ENCODE measurements around the gene CTNNA3.
"Not testable (repeated sequence)": the region's sequence is repeated elsewhere in the genome, so short reads cannot be mapped to it uniquely, and the experiment has no call there.

The CTNNA3 gene

DNA sequence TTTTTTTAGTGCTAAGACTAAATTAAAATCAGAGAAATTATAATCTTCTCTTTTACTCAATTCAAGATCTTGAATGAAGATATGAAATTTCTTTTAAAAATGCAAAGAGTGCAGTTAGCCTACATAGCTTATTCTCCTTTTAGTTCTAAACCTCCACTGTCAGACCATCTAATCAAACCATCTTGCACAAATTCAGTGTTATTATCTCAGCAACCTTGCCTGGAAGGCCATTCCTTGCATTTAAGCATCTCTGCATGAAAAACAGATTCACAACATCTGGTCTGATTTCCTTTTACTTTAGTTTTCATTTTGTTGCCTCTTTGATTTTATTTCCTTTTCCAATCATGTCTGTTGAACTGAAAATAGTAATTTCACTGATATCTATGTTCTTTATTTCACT, 1297.3 kb downstream of the CTNNA3 start:
- DNase-seq (ENCODE audit: low spot score), result no peak

DNA sequence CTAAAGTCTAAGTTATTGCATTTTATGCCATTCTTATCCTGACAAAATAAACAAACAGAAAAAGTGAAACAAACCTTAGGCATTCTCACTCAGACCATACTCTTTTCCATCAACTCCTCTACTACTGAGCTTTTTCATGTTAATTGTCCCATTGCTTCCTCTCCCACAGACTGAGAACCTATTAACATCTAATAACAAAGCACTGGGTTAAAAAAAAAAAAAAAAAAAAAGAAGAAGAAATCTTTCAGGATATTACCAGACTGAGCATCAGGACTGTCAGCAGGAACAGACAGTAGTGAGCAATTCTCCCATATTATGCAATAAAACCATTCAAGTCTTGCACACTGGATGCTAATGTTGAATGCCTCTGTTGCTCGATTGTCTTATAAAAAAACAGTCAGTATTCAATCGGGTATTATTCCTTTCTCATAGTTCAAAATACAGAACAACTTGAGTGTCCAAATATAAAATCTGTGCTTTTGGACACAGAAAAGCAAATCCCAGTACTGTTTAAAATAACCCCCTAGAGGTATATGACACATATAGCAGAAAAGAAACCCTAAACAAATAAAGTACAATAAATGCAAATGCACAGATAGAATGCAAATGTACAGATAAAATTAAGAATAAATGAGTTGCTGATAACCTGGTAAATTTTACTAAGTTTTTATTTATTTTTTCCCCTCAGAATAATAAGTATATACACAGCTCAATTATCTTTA, 1301.5 kb downstream of the CTNNA3 start:
- DNase-seq (ENCODE audit: low spot score), result no peak

DNA sequence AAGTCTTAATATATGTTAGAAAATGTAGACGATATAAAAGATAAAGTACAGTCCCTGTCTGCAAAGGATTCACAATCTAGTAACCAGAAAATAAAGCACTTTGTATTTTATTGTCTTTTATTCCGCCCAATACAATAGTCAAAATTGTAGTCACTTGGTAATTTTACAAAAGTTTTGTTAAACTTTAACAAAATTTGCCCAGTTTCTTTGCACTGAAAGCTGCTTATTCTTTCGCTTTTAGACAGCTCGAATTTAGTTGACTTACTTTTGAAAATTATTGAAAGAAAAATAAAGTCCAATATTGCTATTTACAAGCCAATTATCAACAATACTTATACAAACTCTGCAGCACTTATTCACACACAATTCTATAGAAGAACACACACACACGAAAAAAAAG, 1305.1 kb downstream of the CTNNA3 start:
- no peak for DNase-seq (ENCODE audit: low spot score)

DNA sequence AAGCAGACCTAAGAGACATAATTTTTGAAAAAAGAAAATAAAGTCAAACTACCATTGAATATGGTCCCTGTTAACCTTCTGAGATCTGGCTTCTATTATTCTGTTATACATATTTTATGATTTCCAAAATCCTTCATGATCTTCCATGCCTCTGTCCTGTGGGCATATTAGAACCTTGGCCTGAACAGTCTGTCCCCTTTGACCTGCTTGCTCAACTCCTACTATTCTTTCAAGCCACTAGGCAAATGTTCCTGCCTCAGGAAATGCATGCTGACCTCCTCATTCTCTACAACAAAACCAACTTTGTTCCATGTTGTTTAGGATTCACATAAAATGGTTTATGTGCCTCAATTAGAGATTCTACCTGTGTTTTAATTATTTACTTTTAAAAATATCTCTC, 1315.0 kb downstream of the CTNNA3 start:
- DNase-seq (ENCODE audit: low spot score), result no peak

DNA sequence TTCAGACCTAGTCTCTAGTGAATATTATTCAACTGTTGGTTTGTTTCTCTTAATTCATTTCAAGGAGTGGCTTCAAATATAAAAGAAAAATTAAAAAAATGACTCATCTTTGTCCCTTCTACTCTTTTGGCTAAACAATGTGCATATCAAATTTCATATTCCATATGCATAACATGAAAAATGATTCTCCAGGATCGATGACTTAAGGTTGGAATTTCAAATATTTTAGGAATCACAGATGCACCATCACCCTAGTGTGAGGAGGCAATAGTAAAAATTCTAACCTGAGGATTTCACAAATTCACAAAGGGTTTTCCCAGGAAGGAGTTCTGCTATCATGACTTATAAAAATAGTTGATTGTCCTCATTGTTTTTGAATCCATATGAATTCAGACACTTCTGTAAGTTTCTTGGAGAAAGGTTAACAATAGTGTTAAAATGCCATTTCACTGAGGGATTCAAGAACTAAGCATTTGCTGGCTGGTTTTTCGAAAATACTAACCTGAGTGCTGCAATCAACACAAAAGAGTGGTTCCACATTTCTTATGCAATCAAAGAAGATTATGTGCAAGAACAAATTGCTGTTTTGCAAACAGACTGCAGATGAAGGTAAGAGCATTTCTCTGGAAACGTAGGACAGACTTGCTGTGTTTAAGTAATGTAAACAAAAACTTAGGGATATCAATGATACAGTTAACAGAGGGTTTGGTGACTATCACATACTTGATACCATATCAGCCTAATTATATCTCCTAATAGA, 1317.7 kb downstream of the CTNNA3 start:
- DNase-seq (ENCODE audit: low spot score), result no peak

DNA sequence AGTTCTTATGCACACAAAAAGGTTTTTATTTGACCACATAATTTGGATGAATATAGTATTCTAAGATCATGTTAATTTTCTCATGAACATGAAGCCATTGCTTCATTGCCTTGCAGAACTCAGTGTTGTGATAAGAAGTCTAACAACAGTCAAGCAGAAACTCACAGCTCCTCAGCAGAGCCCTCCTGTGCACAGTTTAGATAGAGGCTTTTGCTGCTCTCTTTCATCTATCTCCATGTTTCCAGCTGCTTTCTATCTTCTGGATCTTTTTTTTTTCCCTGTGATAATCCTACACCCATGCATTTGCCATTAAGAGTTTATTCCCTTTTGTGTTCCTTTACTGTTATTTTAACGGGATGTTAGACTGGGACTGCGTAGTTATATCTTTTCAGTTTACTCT, 1327.8 kb downstream of the CTNNA3 start:
- DNase-seq (ENCODE audit: low spot score), result no peak

DNA sequence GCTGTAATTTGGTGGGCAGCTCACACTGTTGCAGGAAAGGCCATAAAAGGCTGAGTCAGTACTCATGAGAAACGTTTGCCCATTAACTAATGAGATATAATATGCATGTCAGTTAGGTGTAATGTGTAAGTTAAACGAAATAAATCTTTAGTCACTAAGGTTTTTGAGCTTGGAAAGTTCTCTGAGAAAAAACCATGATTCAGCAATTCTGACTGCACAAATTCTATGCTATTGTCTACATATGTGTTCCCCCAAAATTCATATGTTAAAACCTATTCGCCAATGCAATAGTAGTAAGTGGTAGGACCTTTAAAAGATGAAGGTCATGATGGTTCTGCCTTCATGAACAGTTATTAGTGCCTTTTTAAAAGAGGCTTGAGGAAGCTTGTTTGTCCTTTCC, 1329.8 kb downstream of the CTNNA3 start:
- no peak for DNase-seq (ENCODE audit: low spot score)

DNA sequence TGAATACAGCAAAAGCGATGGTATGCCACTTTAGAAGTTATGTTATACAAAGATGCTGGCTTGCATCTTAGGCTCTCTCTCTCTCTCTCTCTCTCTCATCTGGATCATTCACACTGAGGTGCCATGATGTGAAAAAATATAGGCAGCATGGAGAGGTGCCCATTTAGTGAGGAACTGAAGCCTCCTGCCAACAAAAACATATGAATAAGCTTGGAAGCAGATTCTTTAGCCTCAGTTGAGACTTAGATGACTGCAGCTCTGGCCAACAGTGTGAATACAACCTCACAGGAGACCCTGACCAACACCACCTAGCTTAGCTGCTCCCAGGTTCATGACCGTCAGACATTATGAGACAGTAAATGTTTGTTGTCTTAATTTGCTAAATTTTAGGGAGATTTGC, 1330.3 kb downstream of the CTNNA3 start:
- DNase-seq (ENCODE audit: low spot score), result no peak

DNA sequence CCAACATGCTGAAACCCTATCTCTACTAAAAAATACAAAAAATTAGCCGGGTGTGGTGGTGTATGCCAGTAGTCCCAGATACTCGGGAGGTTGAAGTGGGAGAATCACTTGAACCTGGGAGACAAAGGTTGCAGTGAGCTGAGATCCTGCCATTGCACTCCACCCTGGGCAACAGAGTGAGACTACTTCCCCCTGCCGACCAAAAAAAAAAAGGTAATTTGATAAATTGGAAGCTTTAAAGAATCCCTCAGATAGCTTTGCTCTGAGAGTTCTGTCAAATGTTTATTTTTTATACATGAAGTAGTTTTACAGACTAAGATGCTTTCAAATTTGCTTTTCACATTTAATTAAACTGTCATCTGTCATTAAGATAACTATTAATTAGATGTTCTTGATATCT, 1333.5 kb downstream of the CTNNA3 start:
- no peak for DNase-seq (ENCODE audit: low spot score)

DNA sequence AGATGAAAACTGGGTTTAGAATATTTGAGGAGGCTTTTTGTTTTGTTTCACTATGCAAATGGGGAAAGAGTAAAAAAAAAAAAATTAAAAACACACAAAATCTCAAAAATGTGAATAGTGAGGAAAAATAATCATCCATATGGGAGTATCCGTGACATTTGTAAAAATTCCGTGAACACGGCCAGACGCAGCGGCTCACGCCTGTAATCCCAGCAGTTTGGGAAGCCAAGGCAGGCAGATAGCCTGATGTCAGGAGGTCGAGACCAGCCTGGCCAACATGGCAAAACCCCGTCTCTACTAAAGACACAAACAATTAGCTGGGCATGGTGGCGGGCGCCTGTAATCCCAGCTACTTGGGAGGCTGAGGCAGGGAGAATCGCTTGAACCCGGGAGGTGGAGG, 1342.2 kb downstream of the CTNNA3 start:
- not testable (repeated sequence) for DNase-seq (ENCODE audit: low spot score)

DNA sequence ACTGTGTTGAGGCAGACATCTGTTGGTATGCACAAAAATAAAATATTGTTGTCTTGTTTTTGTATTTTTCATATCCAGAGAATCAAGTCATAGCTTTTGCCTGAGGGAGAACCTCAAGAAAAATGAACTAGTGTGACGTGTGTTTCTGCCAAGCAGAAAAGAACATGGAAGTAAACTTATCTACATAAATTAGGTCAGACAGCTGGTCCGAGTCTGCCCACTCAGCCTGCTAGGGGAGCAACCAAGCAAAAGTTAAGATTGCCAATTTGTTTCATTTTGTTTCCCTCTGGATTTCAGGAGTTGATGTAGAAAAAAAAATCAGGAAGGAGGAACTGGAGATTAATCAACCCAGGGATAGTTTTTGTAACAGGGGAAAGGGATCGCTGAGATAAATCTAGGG, 1342.6 kb downstream of the CTNNA3 start:
- no peak for DNase-seq (ENCODE audit: low spot score)

DNA sequence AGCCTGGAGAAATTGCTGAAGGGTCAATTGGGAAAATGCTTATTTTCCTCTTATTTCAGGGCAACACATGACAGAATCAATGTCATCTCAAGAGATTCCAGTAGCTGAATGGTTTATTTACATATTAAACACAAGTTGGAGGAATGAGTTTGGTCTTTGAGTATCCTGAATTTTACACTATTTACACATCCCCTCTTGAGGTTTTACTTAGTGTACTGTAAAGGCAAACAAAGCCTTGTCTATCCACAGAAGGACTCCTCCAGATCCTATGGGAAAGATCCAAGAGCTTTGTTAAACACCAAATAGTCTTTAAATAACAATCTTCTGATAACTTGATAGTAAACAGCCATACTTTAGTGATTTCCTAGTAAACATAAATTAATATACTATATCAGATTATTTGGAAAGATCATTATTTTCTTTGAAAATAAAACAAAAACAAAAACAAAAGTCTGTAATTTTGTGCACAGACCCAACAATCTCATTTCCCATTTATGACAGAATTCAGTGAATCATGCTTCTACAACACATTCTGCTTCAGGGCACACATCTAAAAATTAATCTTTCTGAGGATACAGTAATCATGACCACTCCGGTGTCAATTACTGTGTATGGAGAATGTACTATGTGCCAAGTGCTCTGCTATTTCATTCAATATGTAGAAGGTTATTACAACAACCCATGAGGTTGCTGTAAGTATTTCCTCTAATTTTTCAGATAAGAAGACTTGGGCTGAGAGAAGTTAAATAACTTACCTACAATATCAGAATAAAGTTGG, 1345.2 kb downstream of the CTNNA3 start:
- DNase-seq (ENCODE audit: low spot score), result no peak

DNA sequence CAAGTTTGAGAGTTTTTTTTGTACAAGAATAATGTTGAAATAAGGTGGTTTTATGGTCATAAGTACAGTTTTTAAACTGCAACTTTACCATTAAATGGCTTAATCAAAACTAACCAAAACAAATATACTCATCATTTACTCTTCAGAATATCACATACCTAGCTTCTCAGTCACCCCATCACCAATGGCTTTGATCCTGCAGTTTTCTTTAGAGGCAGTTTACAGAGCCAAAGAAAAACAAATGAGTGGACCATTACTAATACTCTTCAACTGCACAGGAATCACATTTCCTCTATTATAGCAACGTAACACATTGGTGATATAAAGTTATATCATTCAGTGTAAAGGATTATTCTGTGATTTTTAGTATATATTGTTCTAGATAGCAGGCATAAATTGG, 1346.3 kb downstream of the CTNNA3 start:
- no peak for DNase-seq (ENCODE audit: low spot score)

DNA sequence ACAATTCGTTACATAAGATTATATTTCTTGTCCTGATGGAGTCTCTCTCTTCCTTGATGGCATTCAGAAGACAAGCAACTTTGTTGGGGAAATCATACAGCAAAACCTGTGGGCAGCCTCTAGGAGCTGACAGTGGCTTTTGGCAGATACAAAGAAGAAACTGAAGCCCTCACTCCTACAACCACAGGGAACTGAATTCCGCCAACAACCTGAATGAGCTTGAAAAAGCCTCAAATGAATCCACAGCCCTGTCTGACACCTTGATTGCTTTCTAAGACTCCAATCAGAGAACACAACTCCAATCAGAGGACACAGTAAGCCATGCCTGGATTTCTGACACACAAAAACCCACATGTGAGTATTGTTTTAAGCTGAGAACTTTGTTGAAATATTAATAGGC, 1346.9 kb downstream of the CTNNA3 start:
- DNase-seq (ENCODE audit: low spot score), result no peak

DNA sequence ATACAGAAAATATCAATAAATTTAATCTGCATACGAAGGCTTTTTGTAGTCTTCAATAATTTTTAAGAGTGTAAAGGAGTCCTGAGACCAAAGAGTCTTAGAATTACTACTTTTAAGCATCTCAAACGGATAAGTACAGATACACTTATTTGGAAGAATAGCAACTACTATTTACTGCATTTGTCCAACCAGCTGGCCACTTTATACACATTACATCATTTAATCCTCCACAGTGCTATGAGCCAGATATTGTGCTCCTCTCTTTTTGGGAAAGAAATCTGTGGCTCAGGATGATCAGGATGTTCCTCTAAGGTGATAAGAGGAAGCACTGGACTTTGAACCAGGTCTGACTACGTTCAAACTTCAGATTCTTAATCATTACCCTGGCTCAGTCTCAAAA, 1358.8 kb downstream of the CTNNA3 start:
- no peak for DNase-seq (ENCODE audit: low spot score)

DNA sequence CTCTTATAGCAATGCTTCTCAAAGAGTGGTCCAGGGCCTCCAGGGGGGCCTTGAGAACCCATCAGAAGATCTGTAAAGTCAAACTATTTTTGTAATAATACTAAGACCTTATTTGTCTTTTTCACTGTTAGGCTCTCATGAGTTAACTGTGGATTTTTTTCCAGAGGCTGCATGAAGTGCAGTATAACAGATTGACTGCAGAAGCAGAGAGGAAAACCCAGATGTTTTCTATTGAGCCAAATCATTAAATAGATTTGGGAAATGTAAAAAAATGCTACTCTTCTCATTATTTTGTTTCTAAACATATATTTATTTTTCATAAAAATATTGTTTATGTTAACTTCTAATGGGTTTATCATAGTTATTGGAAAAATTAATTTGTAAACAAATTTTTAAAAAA, 1359.2 kb downstream of the CTNNA3 start:
- DNase-seq (ENCODE audit: low spot score), result no peak

DNA sequence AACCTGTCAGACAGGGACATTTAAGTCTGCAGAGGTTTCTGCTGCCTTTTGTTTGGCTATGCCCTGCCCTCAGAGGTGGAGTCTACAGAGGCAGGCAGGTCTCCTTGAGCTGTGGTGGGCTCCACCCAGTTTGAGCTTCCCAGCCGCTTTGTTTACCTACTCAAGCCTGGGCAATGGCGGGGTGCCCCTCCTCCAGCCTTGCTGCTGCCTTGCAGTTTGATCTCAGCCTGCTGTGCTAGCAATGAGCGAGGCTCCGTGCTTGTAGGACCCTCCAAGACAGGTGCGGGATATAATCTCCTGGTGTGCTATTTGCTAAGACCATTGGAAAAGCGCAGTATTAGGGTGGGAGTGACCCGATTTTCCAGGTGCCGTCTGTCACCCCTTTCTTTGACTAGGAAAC, 1360.2 kb downstream of the CTNNA3 start:
- not testable (repeated sequence) for DNase-seq (ENCODE audit: low spot score)

DNA sequence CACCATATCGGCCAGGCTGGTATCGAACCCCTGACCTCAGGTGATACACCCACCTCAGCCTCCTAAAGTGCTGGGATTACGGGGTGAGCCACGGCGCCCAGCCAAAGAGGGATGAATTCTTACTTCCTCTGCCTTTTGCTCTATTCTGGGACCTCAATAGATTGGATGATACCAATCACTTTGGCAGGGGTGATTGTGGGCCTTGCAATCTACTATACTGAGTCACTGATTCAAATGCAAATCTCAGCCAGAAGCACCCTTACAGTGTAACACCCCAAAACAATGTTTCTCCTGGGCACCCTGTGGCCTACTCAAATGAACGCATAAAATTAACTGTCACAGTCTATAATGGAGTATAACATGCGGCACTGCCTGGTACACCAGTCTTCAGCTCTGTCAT, 1366.8 kb downstream of the CTNNA3 start:
- no peak for DNase-seq (ENCODE audit: low spot score)

DNA sequence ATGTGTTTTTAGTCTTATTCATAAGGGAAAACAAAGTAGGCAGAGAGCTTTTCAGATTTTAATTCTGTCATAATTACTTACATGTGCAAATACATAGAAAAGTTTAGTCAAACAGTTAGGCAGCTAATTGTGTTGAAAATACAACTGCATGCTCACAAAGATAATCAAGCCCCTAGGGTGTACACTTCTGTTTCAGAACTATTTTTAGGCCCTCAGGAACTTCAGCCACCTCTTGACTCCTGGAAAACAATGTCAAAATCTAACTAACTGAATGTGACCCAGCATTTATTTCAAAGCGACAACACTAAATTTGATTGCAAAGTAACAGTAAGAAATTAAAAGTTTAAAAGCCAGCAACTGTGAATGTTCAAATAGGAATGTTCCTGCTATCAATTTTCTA, 1369.1 kb downstream of the CTNNA3 start:
- no peak for DNase-seq (ENCODE audit: low spot score)

DNA sequence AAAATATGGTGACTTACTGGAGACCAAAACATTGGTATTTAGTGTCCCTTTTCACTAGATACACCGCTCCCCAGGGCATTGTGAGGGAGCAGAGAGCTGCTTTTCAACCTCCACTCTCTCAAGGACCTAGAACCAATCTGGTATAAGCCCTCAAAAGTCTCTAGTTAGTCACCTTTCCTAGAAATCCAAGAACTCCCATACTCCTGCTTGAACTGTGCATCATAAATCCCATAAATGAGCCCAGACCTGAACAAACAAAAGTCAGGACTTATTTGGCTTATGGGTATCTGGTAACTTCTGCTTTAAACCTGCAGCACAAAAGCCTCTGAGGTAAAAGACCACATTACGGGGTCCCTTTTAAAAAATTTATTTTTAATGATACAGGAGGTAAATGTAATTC, 1373.2 kb downstream of the CTNNA3 start:
- DNase-seq (ENCODE audit: low spot score), result no peak

DNA sequence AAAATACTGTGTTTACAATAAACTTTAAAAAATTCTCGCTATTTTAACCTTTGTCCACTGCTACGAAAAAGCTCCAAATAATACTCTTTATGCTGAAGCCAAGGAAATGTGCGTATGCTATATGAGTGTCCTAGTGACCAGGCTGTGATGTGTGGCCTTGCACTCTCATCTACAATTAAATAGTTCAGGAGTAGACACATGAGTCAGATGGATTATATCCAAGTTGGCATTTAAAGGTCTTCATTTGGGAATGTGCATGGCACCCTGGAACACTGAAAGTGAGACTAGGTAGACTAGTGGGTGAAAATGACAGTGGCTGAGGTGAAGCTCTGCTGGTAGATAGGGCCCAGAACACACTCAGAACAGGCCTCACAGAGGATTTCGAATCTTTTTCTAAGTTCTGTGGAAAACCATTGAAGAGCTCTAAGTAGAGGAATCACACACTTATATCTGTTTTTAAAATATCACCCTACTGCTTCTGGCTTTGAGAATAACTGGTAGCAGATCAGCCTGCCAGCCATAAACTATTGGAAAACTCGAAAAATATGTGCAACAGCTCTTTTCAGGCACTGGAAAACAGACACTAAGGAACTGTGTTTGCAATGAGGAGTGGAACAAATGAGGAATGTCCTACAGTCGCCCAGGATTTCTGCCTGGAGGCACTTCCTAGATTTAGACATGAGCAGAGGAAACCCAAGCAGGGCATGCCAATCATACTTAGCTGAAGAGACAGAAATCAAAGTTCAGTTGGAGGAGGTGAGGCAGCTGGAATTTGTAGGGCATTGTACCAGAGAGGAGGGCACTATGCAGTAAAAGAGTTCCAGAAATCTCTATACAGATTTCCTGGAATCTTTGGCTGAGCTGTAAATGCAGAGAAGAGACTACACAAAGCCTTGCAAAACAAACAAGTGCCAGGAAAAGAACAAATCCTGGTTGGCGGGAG, 1374.0 kb downstream of the CTNNA3 start:
- DNase-seq (ENCODE audit: low spot score), result no peak

DNA sequence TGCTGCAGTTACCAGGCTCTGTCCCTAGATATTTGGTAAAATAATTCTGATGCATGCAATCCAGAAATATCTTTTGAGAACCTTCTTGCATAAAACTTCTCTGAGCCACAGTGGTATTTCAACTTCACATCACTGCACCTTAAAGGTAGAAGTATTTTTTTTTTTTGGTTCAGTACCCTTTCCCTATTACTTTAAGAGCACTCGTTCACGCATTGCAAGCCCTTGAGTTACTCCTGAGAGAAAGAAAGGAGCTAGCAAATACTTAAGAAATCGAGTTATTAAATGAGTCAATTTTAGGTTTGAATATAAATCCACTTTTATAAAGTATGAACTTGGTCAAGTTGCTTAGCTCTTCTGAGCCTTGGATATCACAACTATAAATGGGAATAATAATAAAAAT, 1377.2 kb downstream of the CTNNA3 start:
- DNase-seq (ENCODE audit: low spot score), result no peak

All from SK-N-DZ (cell line).